GM15510 (cell line): ENCODE measurements around the gene PRCC.

ENCODE experiments used
- POLR2A ChIP-seq: IDR thresholded peaks from 3 replicates; pipeline ENCODE4 v1.6.1; 2011; ENCODE audit warnings: borderline replicate concordance; ENCODE audit not compliant: insufficient read length; ENCODE audit errors: extremely low read depth

The PRCC gene

DNA sequence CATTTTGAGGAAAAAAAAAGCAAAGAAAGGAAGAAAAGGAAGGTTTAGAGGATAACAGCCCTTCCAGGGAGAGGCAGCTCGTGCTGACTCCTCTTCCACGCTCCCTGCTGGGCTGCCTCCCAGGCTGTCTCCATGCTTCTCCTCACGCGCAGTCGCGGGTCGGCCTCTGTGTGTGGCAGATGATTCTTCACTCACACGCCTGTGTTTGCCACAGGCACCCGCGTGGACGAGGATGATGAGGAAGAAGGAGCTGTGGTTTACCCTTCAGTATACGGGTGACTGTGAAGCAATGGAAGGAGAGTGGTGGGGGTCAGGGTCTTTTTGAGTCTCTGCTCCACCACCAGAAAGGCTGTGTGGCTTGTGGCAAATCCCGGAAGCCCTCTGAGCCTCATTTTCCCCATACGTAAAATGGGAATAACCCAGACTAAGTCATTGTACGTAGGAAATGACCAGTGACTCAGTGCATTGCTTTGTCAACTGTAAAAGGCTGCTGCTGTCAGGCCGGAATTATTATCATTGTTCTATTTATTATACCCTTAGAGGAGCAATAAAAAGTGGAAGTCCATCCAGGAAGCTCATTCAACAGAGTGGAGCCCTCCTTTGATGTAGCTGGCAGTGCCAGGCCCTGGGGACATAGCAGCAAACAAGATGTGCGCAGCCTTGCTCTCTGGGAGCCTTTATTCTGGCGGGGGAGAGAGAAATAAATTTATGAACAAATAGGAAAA, 61.2 kb downstream of the PRCC start:
- no peak for TF ChIP-seq POLR2A

DNA sequence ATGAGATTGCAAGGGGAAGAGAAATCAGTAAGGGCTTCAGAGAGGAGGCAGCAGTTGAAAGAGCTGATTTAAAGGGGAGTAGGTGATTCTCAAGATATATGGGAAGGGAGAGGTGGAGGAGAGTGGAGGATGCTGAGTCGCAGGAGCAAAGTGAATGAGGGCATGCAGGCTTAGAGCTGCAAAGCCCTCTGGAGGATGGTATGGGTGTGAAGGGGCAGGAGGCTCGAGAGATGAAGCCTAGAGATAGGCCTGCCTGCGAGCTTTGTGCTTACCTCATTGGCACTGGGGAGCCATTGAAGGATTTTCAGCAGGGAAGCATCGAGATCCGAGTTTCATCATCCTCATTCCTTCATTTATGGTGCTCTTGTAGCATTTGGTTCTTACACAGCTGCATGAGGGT, 65.1 kb downstream of the PRCC start:
- no peak for TF ChIP-seq POLR2A

DNA sequence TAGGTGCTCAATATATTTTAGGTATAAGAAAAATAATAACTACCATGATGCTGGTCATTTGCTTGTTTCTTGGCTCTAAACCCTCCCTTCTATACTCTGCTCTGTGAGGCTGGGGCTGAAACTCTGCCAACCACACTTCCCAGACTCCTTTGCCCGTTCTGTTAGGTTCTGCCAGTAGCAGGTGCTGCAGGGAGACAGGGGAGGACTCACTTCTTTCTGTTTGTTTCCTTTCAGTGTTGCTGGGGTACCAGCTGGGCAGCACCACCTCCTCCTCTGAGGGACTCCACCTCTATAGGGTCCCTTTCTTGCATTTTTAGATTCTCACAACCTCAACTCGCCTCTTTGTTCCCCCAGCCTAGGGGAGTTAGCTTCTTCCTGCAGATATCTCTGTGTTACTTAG, 66.3 kb downstream of the PRCC start:
- no peak for TF ChIP-seq POLR2A

DNA sequence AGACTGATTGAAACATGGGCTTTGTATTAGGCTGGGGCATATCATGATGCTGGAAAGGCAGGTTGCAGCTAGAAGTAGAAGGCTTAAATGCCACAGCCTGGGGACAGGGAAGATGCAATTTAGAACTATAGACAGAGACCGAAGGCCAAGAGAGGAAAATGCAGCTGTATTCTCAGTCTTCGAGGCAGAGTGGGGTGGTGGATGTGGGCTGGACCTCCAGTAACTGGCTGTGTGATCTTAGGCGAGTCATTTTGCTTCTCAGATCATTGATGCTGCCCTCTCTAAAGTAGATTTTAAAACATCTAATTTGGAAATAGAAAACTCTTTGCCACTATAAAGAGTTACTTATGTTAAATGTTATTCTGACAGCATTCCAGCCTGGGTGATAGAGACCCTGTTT, 67.0 kb downstream of the PRCC start:
- TF ChIP-seq POLR2A = no peak

DNA sequence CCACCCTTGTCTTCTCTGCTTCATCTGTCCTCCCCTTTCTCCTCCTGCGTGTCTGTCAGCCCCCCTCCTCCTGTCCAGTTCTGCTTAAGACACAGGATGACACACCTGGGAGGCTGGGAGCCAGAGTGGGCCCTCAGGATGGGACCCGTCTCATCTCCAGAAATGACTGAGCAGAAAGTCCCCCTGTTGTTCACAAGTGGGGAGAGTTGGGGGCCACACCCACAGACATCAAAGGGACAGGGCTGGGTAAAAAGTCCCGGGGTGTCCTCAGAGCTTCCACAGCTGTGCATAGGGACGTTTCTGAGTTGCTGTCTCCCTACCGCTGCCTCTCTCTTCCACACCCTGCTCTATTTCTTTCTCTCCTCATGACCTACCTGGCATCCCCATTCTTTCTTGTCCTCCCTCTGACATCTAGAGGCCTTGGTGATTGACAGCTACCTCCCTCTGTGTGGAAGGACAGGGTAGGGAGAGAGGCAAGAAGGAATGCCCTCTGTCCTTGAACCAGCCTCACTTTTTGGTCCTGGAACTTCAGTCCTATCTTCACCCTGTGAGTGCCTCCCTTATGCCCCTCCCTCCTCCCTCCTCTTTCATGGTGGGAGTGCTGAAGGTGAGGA, 68.8 kb downstream of the PRCC start:
- no peak for TF ChIP-seq POLR2A

DNA sequence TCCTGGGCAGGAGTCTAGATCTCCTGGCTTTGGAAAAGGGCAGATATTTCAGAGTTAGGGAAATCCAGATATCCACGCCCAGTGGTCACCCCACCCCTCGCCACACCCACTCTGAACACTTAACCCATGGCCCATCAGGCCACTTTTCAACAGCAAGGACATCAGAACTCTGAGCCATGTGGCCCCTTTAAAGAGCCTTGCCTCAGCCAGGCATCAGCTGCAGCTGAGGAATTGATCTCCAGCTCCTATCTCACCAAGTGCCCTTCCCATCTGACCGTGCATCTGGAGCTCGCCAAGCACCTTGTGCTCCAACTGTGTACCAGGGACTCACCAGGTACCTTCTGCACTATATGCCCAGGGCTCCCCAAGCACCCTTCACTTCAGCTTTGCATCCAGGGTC, 69.6 kb downstream of the PRCC start:
- no peak for TF ChIP-seq POLR2A

DNA sequence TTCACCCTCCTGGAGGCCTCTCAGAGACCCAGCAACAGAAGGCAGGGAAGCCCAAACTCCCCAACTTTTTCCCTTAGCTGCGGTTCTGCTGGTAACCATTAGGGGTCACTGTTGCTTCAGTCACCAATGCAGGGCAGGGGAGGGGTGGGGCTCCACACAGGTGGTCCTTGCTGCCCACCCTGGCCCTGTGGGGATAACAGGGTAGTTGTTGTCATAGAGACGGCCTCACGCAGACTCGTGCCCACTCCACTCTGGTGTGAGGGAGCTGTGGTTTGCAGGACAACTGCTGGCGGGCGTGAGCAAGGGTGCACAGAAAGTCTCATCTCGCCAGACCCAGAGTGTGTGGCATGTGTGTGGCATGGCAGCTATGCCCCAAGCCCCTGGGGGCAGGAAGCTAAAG, 71.6 kb downstream of the PRCC start:
- no peak for TF ChIP-seq POLR2A

DNA sequence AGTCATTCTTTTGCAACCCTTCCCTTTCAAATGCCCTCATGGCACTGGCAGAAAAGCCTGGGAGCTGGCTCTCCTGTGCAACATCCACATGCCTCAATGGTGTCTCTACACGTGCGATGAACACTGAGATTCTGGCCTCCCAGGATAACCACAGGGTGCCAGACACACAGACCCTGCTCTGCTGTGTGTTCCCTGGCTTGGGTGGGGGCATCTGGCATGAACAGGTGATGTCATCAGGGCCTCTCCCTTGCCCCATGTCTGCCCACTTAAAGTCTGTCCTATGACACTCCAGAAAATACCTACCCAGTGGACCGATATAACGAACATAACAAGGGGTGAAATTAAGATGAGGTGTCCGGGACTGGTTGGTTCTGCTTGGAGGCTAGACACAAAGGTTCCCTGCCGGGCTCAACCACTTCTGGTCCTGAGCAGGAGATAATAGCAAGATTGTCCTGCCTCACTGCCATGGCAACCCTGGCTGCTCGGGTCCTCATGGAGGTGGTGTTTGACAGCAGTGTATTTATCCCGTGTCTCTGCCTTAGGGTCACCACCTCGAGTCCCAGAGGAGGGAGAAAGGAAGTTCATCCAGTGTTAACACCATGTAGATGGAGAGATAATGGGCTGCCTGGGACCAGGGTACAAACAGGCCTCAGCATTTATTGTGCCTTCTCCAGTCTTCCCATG, 72.2 kb downstream of the PRCC start:
- TF ChIP-seq POLR2A = no peak

DNA sequence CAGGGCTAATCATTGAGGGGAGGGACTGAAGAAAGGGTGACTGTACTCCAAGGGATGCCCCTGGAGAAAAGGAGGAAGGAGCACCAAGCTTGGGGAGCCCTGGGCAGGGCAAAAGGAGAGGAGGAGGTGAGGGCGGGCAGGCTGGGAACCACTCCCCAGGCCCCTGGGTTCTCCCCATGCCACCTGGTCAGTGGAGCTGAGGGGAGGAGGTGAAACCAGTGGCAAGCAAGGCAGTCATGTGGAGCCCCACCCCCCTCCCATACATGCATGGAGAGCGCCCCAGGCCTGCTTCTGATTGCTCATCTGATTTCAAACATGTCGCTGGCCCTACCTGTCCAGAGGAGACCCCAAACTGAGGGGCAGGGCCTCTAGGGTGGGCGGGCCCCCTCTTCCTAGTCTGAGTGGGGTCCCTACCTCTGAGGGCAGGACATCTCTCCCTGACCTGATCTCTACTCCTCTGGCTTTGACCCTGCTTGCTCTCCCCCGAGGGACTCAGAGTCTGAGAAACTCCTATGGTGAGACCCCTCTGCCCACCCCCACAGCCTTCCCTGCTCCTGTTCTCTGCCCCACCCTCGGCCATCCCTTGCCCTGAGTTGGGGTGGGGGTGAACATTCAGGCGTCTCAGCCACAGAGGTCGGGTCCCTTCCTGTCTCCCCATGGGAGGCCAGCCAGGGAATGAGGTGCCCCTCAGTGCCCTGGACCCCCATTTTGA, 73.0 kb downstream of the PRCC start:
- no peak for TF ChIP-seq POLR2A

DNA sequence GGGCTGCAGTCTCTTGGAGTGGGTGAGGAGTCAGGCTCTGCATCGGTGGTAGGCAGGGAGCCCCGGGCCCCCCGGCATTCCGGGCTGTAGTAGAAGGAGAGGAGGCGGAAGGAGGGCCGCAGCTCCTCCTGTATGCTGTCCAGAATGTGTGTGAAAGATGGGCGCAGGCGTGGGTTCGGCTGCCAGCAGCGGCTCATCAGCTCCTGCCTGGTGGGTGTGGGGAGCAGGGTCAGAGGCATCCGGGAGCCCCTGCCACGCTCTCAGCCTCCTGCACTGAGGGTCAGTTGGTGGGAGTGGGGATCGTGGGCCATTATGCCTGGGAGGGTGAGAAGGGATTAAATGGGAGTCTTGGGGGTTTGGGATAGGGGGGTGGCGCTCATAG, 73.6 kb downstream of the PRCC start:
- TF ChIP-seq POLR2A = no peak

DNA sequence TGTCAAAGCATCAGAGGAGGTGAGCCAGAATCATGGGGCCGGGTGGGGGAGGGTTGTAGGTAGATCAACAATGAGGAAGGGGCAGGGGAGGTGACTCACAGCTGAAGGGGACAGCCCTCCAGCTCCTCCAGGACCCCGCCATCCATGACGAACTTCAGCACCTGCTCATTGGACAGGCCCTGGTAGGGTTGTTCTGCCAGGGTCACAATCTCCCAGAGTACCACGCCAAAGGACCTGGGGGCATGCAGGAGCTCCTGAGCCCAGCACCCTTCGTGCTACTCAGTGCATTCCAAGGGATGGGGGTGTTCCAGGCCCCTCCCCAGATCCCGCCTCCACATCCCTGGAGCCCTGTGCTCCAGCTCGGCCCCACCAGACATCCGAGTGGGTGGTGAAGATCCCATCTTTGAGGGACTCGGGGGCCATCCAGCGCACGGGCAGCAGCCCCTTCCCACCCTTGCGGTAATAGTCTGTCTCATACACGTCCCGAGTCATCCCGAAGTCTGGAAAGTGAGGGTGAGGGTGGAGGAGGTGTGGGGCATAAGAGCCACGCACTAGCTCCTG, 74.0 kb downstream of the PRCC start:
- TF ChIP-seq POLR2A = no peak

DNA sequence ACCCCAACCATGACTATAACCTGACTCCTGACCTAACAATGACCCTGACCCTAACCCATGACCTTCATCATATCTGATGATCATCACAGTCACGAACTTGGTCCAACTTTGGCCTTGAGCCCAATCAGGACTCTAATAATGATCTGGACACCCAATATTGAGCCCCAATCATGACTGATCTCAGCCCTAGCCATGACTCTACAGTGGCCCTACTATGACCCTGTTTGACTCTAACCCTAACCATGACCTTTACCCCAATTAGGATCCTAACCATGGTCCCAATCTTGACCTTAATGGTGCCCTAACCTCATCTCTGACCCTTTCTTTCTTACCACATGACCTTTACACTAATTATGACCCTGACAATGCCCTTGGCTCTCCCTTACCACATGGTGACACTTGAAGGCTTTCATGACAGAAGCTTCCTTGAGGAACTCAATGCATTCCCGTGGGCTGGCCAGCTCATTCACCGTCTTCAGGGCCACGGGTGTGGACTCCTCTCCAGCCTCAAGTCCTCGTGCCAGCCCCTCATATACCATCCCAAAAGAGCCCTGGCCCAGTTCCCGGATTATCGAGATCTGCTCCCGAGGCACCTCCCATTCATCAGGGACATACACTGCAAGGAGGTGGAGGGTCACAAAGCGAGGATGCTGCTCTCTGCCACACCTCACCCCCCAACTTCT, 75.4 kb downstream of the PRCC start:
- TF ChIP-seq POLR2A = no peak

DNA sequence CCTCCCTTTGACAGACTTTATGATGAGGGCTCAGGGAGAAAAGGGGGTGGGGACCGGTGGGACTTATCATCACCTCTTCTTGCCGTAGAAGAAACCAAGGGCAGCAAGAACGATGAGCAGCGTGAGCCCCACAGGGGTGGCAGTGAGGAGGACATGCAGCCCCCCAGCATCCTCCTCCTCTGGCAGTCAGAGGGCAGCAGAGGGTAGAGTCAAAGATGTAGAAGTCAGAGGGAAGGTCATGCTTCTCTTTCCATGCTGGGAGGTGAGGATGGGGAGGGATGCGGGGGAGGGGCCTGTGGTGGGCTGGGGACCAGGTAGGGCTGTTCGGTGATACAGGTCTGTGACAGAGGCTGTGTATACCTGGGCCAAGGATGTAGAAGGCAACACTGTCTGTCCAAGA, 76.8 kb downstream of the PRCC start:
- TF ChIP-seq POLR2A = no peak

DNA sequence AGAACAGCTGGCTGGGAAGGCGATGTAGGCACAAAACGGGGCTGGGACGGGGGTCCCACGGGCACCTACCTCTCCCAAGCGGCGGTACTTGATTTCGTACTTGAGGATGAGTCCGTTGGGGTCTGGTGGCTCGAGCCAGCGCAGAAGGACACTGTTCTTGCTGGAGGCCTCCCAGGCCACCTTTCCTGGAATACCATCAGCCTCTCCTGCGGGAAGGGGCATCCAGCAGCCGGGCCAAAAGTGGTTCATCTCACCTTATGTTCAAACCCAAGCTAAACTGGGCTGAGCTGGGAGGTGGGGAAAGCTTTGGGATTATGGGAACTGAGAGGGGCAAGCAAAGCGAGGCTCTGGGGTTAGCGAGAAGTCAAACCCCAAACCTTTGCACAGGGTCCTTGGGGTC, 77.3 kb downstream of the PRCC start:
- TF ChIP-seq POLR2A = no peak
